H9 (cell line): ENCODE measurements around the gene ANO2. TPM values are rescaled to one million over a fixed set of nuclear protein-coding genes. Genes with fewer than 3 reads are reported as not detected.

Source experiments
- DNase-seq: peaks from one replicate; pipeline ENCODE4 v3.0.0-alpha.2; 2017
- H2AFZ ChIP-seq: one replicate; pipeline ENCODE4 v1.6.1; 2013; ENCODE audit warnings: mild to moderate bottlenecking, low read length, control low read depth, moderate library complexity
- H2AK5ac ChIP-seq: 2 replicates; pipeline ENCODE4 v1.6.1; 2013; ENCODE audit warnings: low read length, control low read depth, mixed read lengths; ENCODE audit not compliant: insufficient read length
- H2BK120ac ChIP-seq: one replicate; pipeline ENCODE4 v1.6.1; 2013; ENCODE audit warnings: low read depth, mild to moderate bottlenecking, low read length, control low read depth, inconsistent platforms; ENCODE audit not compliant: poor library complexity, severe bottlenecking
- H2BK12ac ChIP-seq: 2 replicates; pipeline ENCODE4 v1.6.1; 2013; ENCODE audit warnings: low read length, control low read depth, mixed read lengths, low read depth; ENCODE audit not compliant: insufficient read length
- H2BK15ac ChIP-seq: 2 replicates; pipeline ENCODE4 v1.6.1; 2013; ENCODE audit warnings: low read depth, low read length, control low read depth
- H2BK20ac ChIP-seq: one replicate; pipeline ENCODE4 v1.6.1; 2013; ENCODE audit warnings: low read depth, mild to moderate bottlenecking, low read length, control low read depth, inconsistent platforms; ENCODE audit not compliant: poor library complexity, severe bottlenecking
- H2BK5ac ChIP-seq: 2 replicates; pipeline ENCODE4 v1.6.1; 2013; ENCODE audit warnings: low read length, control low read depth, mixed read lengths; ENCODE audit not compliant: insufficient read length
- H3K14ac ChIP-seq: 2 replicates; pipeline ENCODE4 v1.6.1; 2013; ENCODE audit warnings: low read length, control low read depth; ENCODE audit not compliant: insufficient read depth
- H3K18ac ChIP-seq: 2 replicates; pipeline ENCODE4 v1.6.1; 2013; ENCODE audit warnings: low read depth, mild to moderate bottlenecking, mixed read lengths, low read length, control low read depth; ENCODE audit not compliant: insufficient read length
- H3K23ac ChIP-seq: 2 replicates; pipeline ENCODE4 v1.6.1; 2013; ENCODE audit warnings: low read length, control low read depth, mixed read lengths, low read depth; ENCODE audit not compliant: insufficient read length
- H3K23me2 ChIP-seq: 2 replicates; pipeline ENCODE4 v1.6.1; 2013; ENCODE audit warnings: low read depth, mild to moderate bottlenecking, mixed read lengths, low read length, control low read depth; ENCODE audit not compliant: insufficient read length, poor library complexity, severe bottlenecking
- H3K27ac ChIP-seq: 2 replicates; pipeline ENCODE4 v1.5.1; 2013; ENCODE audit warnings: low read length, control low read depth, mixed read lengths, low read depth; ENCODE audit not compliant: insufficient read length
- H3K27me3 ChIP-seq: 2 replicates; pipeline ENCODE4 v1.6.1; 2013; ENCODE audit warnings: low read length, control low read depth, inconsistent platforms; ENCODE audit not compliant: insufficient read depth
- H3K4ac ChIP-seq: 2 replicates; pipeline ENCODE4 v1.6.1; 2013; ENCODE audit warnings: low read depth, mild to moderate bottlenecking, control low read depth, inconsistent platforms, low read length, moderate library complexity
- H3K4me1 ChIP-seq: 2 replicates; pipeline ENCODE4 v1.6.1; 2013; ENCODE audit warnings: low read length, control low read depth, inconsistent platforms; ENCODE audit not compliant: insufficient read depth
- H3K4me2 ChIP-seq: 2 replicates; pipeline ENCODE4 v1.6.1; 2013; ENCODE audit warnings: low read length, control low read depth, mixed read lengths; ENCODE audit not compliant: insufficient read length, insufficient read depth
- H3K56ac ChIP-seq: 2 replicates; pipeline ENCODE4 v1.6.1; 2013; ENCODE audit warnings: low read depth, mild to moderate bottlenecking, mixed read lengths, low read length, control low read depth; ENCODE audit not compliant: insufficient read length
- H3K79me1 ChIP-seq: 2 replicates; pipeline ENCODE4 v1.6.1; 2013; ENCODE audit warnings: low read depth, mild to moderate bottlenecking, moderate library complexity, low read length, control low read depth, inconsistent platforms; ENCODE audit not compliant: insufficient read depth, poor library complexity, severe bottlenecking
- H3K79me2 ChIP-seq: 2 replicates; pipeline ENCODE4 v1.6.1; 2013; ENCODE audit warnings: low read length, control low read depth, inconsistent platforms; ENCODE audit not compliant: insufficient read depth
- H3K9ac ChIP-seq: 2 replicates; pipeline ENCODE4 v1.6.1; 2013; ENCODE audit warnings: low read length, control low read depth, mixed read lengths; ENCODE audit not compliant: insufficient read length; ENCODE audit errors: extremely low read depth
- H3K9me3 ChIP-seq: one replicate; pipeline ENCODE4 v1.6.1; 2013; ENCODE audit warnings: low read depth, low read length, inconsistent platforms; ENCODE audit not compliant: control insufficient read depth
- H3T11ph ChIP-seq: one replicate; pipeline ENCODE4 v1.6.1; 2013; ENCODE audit warnings: mild to moderate bottlenecking, low read length, control low read depth, inconsistent platforms
- H4K20me1 ChIP-seq: one replicate; pipeline ENCODE4 v1.6.1; 2013; ENCODE audit not compliant: control insufficient read depth, insufficient read length, insufficient read depth
- H4K5ac ChIP-seq: 2 replicates; pipeline ENCODE4 v1.6.1; 2013; ENCODE audit warnings: low read depth, mild to moderate bottlenecking, mixed read lengths, low read length, control low read depth; ENCODE audit not compliant: insufficient read length
- H4K8ac ChIP-seq: replicated peaks from 2 replicates; pipeline ENCODE4 v1.6.1; 2013; ENCODE audit warnings: low read length, control low read depth, mixed read lengths, low read depth; ENCODE audit not compliant: insufficient read length
- H4K91ac ChIP-seq: 2 replicates; pipeline ENCODE4 v1.6.1; 2013; ENCODE audit warnings: low read depth, mild to moderate bottlenecking, moderate library complexity, mixed read lengths, low read length, control low read depth; ENCODE audit not compliant: insufficient read length
- H3K27ac Mint-ChIP-seq, 3 experiments: 2 replicates in 2 of 3; 3 replicates in 1 of 3; pipeline ENCODE4 v1.8.0; 2020 to 2021; ENCODE audit warnings: mixed read lengths in 3 of 3, mild to moderate bottlenecking in 1 of 3, moderate library complexity in 1 of 3
- H3K27me3 Mint-ChIP-seq: 2 replicates; pipeline ENCODE4 v1.8.0; 2021; ENCODE audit warnings: low read depth, mild to moderate bottlenecking, moderate library complexity, mixed read lengths
- H3K36me3 Mint-ChIP-seq, 3 experiments: 2 replicates in 2 of 3; 3 replicates in 1 of 3; pipeline ENCODE4 v1.8.0; 2020 to 2021; ENCODE audit warnings: low read depth in 3 of 3, mixed read lengths in 3 of 3; ENCODE audit not compliant: insufficient read depth in 1 of 3
- H3K4me1 Mint-ChIP-seq, 2 experiments: 2 replicates each; pipeline ENCODE4 v1.8.0; 2020; ENCODE audit warnings: mixed read lengths in 2 of 2
- H3K4me3 Mint-ChIP-seq, 2 experiments: 2 replicates in 1 of 2; 3 replicates in 1 of 2; pipeline ENCODE4 v1.8.0; 2020 to 2021; ENCODE audit warnings: mild to moderate bottlenecking in 2 of 2, mixed read lengths in 2 of 2, moderate library complexity in 1 of 2
- H3K9me3 Mint-ChIP-seq, 2 experiments: 2 replicates in 1 of 2; 3 replicates in 1 of 2; pipeline ENCODE4 v1.8.0; 2020; ENCODE audit warnings: mild to moderate bottlenecking in 2 of 2, mixed read lengths in 2 of 2, moderate library complexity in 1 of 2
- CTCF ChIP-seq: fragments of 200-600 bp; sonication (generic); conservative IDR thresholded peaks from 3 replicates; pipeline ENCODE4 v1.8.0; 2021; ENCODE audit warnings: antibody characterized with exemption, mild to moderate bottlenecking
- WGBS: extraction: QIAGEN DNeasy Blood & Tissue Kit; methylation state at CpG from one replicate; pipeline ENCODE4 v1.1.7; 2013; ENCODE audit warnings: missing lambda C conversion rate, low lambda C conversion rate, mixed read lengths; ENCODE audit not compliant: insufficient read length; ENCODE audit errors: extremely low coverage; 5-methylcytosine and 5-hydroxymethylcytosine counted together
- total RNA-seq: library from RNA; stranded (reverse); gene quantifications from 2 replicates; pipeline ENCODE4 v1.2.1, GENCODE V29; 2021

The ANO2 gene
- total RNA-seq, 1 experiment from 2014 or later: 3.8 TPM

GRCh38 chr12:5705791-5706190, 239.3 kb downstream of the ANO2 start:
- H2BK120ac ChIP-seq: no peak overlapping the region
- no peak overlapping the region for H2AK5ac ChIP-seq
- TF ChIP-seq CTCF: no peak
- Mint-ChIP-seq H3K27me3 (0 out of 2 replicates have a peak, but pooled peaks cover 2% of the 10 kb centered on the region), H3K4me1 (peaks cover 0 to 5% of the 10 kb centered on the region in 2 experiments; a peak in 1 of 4 replicates), H3K27ac (no peak overlapping the region), H3K4me3 (no peak overlapping the region), H3K36me3 (no peaks in the 10 kb centered on the region), H3K9me3 (peaks cover 0 to 3% of the 10 kb centered on the region in 2 experiments; a peak in 1 of 5 replicates)
- H3K79me2 ChIP-seq: no peaks in the 10 kb centered on the region
- peak; percentile 8 for DNase-seq
- H3K23me2 ChIP-seq: no peaks in the 10 kb centered on the region
- 0 out of 2 replicates have a peak, but pooled peaks cover 2% of the 10 kb centered on the region for H3K4me1 ChIP-seq
- H3K9me3 ChIP-seq: no peaks in the 10 kb centered on the region
- no peak overlapping the region for H3K18ac ChIP-seq
- H3K27ac ChIP-seq: no peak overlapping the region
- no peak overlapping the region for H3K56ac ChIP-seq
- H2BK5ac ChIP-seq: no peak overlapping the region
- H3K14ac ChIP-seq: no peak overlapping the region
- H4K20me1 ChIP-seq: no peaks in the 10 kb centered on the region
- H3K4ac ChIP-seq: no peak overlapping the region
- no peak overlapping the region for H4K5ac ChIP-seq
- H3T11ph ChIP-seq: no peak overlapping the region
- H3K23ac ChIP-seq: no peak overlapping the region
- H2BK20ac ChIP-seq: no peak overlapping the region
- no peaks in the 10 kb centered on the region for H3K27me3 ChIP-seq
- H2BK12ac ChIP-seq: no peak overlapping the region
- H3K79me1 ChIP-seq: no peaks in the 10 kb centered on the region
- H4K91ac ChIP-seq: no peak overlapping the region
- H4K8ac ChIP-seq: no peak overlapping the region
- no peak overlapping the region for H3K4me2 ChIP-seq
- WGBS: 100% methylated on average over 1 of the region's 9 CpGs
- no peak overlapping the region for H2BK15ac ChIP-seq
- no peak overlapping the region for H3K9ac ChIP-seq
- H2AFZ ChIP-seq: no peak overlapping the region
